Cerebellar nuclear complex (tissue), 1 donor: ENCODE data around the gene EPS8L2.
A peak's percentile ranks its signal among the peaks of the same experiment; 100 is the strongest.
"Not testable (repeated sequence)": the region's sequence is repeated elsewhere in the genome, so short reads cannot be mapped to it uniquely, and the experiment has no call there.

Experiments used
- DNase-seq, 2 experiments: peaks; one replicate each; lab custom pipeline; 2025; lab: John Stamatoyannopoulos, UW

EPS8L2 gene

DNA sequence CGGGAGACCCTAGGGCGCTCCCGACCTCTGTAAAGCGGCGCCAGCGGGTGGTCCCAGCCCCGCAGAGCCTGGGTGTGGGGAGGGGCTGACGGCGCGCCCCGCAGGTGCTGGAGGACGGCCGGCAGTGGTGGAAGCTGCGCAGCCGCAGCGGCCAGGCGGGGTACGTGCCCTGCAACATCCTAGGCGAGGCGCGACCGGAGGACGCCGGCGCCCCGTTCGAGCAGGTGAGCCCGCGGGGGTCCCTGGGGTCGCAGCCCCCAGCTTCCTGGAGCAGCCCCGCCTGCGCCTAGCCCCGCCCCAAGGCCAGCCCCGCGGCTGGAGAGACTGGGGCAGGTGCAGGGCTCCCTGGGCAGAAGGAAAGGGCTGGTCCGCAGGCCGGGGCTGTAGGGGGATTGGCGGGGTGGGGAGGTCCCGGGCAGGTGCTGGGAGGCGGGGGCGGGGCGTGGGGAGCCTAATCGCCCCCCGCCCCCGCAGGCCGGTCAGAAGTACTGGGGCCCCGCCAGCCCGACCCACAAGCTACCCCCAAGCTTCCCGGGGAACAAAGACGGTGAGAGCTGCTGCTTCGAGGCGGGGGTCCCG lies 19.7 kb downstream of the EPS8L2 start:
- no peak for DNase-seq

DNA sequence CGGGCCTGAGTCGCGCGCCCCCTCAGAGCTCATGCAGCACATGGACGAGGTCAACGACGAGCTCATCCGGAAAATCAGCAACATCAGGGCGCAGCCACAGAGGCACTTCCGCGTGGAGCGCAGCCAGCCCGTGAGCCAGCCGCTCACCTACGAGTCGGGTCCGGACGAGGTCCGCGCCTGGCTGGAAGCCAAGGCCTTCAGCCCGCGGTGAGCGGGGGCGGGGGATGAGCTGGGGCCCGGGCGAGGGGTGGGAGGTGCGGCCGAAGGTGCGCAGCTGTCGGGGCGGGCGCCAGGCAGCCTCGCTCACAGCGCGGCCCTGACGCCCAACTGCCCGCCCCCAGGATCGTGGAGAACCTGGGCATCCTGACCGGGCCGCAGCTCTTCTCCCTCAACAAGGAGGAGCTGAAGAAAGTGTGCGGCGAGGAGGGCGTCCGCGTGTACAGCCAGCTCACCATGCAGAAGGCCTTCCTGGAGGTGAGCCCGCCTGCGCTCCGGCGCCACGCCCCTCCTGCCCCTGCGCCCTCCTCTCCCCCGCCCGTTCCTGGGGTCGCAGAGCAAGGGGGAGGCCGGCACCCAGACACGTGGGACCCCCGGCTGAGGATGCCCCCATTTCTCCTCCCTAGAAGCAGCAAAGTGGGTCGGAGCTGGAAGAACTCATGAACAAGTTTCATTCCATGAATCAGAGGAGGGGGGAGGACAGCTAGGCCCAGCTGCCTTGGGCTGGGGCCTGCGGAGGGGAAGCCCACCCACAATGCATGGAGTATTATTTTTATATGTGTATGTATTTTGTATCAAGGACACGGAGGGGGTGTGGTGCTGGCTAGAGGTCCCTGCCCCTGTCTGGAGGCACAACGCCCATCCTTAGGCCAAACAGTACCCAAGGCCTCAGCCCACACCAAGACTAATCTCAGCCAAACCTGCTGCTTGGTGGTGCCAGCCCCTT lies 20.5 kb downstream of the EPS8L2 start:
- no peak for DNase-seq

DNA sequence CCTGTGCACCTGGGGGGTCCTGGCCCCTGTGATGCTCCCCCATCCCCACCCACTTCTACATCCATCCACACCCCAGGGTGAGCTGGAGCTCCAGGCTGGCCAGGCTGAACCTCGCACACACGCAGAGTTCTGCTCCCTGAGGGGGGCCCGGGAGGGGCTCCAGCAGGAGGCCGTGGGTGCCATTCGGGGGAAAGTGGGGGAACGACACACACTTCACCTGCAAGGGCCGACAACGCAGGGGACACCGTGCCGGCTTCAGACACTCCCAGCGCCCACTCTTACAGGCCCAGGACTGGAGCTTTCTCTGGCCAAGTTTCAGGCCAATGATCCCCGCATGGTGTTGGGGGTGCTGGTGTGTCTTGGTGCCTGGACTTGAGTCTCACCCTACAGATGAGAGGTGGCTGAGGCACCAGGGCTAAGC lies 21.3 kb downstream of the EPS8L2 start:
- DNase-seq = no peak

DNA sequence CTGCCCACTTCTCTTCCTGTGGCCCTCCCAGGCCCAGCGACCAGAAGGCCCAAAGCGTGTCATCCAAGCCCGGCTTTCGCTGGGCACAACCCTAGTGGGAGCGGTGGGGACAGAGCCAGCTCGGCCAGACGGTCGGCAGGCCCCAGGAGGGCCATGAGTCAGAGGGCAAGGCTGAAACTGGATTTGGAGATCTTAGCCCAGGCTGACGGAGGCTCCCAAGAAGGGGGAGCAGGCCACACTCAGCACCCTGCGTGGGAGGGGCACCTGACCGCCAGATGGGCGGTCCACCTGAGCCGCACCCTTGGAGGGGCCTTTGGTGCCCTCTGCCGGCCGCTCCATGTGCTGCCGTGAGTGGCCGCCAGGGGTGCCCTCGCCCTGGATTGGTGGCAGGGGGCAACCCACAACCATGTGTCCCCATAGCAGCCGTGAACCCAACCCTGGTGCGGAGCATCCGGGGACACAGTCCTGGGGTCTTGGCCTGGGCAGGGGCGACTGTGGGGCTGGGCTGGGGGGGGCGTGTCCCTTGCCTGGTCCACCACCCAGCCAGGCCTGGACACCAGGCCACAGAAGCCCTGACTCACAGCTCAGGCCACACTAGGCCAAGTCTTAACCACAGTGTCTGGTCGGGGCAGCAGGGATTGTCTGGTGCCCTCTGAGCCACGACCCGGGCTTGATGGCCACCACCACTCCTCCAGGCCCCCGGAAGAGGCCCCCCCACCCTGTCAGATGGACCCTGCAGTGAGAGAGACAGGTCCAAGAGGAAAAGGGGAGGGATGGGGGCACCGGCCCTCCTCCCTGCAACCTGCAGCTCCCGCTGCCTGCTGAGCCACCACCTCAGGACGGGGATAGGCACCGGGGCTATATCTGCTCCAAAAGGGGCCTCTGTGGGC lies 22.1 kb downstream of the EPS8L2 start:
- peak; percentile 30 to 52 for DNase-seq

DNA sequence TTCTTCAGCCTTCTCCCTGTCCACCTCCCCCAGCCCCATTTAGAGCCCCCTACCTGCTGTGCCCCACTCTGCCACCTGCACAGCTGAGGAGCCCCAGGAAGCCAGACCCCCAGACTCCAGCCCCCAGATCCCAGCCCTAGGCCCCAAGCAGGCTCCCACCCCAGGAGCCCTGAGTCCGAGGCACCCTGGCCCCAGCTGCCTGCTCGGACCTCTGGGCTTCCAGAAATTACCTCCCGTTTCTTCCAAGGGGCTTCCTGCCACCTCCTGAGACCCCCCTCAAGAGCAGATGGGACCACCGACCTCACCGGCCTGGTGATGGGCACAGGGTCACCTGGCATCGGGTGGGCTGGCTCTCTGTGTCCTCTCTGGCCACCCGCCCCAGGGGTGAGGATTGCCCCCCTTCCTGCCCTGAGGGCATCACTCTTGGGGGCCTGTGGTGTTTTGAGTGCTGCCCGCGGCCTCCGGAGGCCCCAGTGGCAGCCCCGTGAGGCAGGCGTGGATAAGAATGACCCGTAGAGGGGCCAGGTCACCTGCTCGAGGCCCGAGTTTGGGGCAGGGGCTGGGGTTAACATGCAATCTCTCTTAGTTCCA lies 23.0 kb downstream of the EPS8L2 start:
- DNase-seq = no peak

DNA sequence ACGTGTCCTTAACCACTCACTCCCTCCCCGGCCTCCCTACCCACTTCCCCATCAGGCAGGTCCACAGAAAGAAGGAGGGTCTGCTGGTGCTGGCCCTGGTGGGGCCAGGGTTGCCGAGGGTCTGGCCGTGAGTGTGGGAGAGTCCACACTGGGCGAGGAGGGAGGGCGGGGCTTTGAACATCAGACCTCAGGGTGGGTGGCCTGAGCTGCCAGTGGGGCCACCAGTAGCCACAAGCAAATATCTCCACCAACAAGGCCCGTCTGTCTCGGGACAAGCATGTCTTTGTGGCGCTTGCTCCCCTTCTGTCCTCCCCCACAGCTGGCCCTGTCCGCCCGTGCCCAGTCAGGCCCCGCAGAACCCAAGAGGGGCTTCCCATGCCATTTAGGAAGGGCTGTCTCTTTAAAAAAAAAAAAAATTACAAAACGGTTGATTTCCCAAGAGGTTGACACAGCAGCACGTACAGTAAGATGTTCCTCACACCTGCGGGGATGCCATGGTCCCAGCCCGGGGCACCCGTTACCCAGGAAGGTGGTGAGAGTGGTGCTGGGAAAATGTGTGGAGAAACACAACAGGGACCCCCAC lies 23.6 kb downstream of the EPS8L2 start:
- no peak for DNase-seq

DNA sequence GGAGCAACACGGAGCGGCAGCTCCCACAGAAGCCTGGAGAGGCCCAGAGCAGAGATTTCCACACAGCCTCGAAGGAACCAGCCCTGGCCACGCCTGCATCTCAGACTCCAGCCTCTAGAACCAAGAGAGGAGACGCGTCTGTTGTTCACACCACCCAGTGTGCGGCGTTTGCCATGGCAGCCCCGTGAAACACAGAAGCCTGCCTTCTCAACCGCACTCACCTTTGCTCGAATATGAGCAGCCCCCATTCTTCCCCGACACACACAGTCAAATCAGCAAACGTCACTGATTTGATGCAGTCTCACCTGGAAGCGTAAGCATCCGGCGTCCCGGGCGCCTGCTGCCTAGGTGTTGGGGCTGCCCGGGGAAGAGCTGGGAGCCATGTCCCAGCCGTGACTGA lies 27.0 kb downstream of the EPS8L2 start:
- no peak for DNase-seq

DNA sequence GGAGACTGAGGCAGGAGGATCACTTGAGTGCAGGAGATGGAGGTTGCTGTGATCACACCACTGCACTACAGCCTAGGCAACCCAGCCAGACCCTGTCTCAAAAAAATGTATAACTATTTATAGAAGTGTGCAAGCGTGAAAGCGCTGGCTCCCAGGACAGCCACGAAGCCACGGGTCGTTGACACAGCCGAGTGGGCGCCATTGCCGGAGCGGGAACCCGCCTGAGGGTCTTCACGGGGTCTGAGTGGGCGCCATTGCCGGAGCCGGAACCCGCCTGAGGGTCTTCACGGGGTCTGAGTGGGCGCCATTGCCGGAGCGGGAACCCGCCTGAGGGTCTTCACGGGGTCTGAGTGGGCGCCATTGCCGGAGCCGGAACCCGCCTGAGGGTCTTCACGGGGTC lies 28.5 kb downstream of the EPS8L2 start:
- not testable (repeated sequence) for DNase-seq

DNA sequence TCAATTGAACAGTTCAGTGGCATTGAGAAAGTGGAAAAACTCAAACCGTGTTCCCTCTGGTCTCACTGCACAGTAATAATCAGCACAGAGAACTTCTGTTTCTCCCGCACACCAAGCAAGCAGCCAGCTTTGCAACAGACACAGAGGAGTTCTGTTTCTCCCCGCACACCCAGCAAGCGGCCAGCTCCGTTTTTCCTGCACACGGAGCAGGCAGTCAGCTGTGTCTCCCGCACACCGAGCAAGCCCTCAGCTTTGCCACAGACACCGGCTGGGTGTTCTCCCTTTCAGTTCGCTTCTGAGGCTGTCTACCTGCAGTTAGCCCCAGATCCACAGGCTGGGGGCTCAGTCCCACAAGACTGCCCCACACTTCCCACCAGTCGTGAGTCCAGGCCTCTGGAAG lies 31.3 kb downstream of the EPS8L2 start:
- no peak for DNase-seq

DNA sequence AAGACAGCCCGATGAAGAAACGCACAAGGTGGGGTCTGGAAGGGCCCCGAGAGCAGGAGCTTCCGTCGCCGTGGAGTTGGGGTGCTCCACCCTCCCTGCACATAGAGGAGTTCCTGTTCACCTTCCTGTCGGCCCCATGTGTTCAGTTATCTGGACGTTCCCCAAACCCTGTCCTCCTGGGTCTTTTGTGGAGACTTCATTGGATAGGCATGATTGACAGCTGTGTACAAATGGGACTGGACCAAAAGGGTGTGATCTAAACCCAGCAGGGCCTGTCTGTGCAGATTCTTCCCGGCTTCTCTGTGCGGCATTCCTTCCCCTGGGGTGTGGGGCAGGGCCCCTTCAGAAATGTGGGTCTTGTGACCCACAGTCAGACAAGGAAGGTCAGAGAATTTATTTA lies 31.9 kb downstream of the EPS8L2 start:
- not testable (repeated sequence) for DNase-seq

DNA sequence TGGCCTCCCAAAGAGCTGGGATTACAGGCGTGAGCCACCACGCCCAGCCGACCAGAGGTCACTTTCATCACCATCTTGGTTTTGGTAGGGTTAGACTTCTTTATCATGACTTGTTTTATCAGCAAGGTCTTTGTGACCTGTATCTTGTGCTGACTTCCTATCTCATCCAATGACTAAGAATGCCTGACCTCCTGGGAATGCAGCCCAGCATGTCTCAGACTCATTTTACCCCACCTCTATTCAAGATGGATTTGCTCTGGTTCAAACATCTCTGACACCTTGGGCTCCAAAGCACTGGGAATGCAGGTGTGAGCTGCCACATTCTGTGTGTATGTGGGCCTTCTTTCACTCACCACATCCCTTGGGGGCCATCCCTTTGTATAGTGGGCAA lies 36.1 kb downstream of the EPS8L2 start:
- no peak for DNase-seq

DNA sequence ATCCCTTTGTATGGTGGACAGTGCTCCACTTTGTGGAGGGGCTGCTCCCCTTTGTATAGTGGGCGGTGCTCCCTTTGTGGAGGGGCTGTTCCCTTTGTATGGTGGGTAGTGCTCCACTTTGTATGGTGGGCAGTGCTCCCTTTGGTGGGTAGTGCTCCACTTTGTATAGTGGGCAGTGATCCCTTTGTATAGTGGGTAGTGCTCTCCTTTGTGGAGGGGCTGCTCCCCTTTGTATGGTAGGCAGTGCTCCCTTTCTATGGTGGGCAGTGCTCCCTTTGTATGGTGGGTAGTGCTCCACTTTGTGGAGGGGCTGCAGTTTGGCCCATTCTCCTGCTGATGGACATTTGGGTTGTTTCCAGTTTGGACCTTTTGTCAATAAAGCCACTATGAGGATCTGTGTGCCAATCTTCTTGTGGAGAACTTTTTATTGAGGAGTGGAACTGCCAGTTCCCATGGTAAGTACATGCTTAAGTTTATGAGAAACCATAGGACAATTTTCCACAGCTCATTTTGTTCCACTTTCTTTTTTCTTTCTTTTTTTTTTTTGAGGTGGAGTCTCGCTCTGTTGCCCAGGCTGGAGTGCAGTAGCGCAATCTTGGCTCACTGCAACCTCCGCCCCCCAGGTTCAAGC lies 36.7 kb downstream of the EPS8L2 start:
- no peak for DNase-seq

DNA sequence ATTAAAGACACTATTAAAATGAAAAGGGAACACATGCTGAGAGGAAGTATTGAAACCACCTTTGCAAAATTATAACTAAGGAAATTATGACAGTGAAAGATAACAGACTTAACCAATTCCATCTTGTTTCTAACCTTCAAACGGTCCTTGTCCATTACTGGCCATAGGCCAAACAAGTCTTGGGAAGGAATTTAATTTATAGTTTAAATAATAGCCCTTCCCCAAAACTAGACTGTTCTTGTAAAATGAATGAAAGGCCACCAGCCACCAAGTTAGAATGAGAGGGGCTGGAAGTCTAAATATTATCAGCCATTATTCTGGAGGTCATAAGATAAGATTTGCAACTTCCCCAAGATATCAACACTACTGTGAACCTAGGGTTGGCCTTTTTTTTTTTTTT lies 39.4 kb downstream of the EPS8L2 start:
- DNase-seq = no peak

DNA sequence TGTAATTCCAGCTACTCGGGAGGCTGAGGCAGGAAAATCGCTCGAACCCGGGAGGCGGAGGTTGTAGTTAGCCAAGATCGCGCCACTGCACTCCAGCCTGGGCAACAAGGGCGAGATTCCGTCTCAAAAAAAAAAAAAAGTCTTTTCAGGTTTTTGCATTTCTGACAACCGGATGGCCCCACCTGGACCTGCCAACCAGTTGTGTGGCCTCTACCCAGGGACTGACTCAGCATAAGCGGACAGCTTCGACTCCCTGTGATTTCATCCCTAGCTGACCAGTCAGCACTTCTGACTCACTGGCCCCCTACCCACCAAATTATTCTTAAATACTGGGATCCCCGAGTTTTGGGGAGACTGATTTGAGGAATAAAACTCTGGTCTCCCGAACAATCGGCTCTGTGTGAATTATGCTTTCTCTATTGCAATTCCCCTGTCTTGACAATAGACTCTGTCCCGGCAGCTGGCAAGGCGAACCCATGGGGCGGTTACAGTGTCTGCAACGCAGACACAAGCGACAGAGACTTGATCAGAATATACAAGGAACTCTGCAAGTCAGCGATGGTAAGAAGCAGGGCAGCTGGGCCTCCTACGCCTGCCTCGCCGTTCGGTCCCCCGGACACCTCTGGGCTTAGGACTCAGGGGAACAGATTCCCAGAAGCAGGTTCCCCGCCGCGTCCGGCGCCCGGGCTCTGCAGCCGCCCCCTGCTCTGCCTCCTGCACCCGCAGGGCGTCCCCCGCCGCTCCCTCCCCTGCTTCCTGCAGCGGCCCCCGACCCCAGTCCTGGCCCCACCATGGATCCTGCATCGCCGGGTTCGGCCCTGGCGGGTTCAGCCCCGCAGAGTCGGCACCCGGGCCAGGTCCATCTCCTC lies 40.5 kb downstream of the EPS8L2 start:
- DNase-seq = no peak

DNA sequence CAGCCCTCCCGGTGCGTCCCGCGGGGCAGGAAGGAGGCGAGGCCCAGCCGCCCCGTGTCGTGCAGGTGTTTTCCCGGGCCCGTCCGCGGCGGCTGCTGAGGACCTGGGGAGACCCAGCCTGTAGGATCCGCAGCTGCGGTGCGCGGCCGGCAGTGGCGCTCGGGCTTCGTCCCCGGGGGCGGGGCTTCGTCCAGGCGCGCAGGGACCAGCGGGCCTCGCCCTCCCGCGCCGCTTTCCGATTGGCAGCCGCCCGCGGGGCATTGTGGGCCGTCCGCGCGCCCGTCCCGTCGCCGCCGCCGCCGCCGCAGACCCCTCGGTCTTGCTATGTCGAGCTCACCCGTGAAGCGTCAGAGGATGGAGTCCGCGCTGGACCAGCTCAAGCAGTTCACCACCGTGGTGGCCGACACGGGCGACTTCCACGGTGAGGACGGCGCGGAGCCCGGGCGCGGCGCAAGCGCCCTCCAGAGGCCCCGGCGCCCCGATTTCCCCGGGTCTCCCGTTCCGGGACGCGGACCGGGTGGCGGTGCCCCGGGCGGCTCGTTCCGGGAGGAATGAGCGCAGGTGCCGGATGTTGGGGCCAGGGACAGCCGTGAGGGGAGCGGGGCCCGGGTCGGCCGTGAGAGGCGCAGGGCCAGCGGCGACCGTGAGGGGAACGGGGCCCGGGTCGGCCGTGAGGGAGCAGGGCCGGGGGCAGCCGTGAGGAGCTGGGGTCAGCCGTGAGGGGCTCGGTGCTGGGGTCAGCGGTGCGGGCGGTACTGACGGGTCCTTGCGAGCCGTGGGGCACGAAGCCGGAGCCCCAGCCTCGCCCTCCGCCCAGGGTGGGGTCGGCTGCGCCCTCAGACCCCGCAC lies 41.4 kb downstream of the EPS8L2 start, which contains the start of gene TALDO1:
Gene TALDO1 (plus strand): TSS at position 307 of the 849 bp plus-strand sequence. CDS start 18 bp downstream, at position 325.
- DNase-seq = peak; percentile 57 to 60

DNA sequence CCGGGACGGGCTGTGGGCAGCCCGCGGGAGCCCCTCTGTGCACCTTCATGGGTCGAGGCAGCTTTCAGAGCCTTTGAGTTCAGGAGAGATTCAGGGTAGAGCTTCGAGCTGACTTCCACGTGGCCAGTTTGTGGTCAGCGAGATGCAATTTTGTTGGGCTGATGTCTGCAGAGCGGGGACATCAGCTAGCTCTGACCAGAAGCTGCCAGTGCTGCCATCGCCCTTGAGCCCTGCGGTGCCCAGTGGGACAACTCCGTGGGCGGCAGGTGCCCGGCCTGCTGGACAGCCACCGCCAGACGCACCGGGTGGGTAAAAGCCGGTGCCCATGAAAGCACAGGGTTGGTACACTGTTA lies 42.0 kb downstream of the EPS8L2 start:
- DNase-seq = no peak

DNA sequence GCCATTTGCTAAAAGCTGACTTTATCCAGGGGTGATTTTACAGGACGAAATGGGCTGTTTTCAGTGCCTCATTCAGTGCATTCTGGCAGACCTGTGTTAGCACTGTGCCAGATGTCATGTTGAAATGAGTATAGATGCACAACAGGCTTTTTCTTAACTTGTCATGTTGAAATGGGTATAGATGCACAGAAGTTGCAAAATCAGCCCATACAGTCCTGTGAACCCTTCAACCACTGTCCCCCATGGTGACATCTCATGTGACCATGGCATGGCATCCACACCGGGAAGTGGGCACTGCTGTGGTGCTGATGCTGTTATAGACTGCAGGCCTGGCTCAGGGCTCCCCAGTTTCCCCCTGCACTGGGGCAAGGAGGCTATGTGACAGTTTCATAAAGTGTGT lies 43.7 kb downstream of the EPS8L2 start:
- DNase-seq = no peak

DNA sequence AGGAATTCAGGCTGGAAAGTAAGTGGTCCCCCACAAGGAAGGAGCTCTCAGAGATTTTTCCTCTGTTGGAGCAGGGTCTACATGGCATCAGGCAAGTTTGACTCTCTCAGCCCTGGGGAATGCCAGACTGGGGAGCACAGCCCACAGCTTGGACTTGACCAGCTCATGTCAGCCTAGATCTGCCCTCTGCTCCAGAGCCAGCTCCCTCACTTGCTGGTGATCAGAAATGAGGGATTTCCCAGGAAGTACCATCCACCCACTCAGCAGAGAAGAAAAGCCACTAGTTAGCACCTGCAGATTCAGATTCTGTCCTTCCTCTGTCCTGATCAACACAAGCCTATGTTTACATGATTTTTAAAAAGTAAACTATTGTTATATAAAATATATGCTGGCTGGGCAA lies 54.2 kb downstream of the EPS8L2 start:
- DNase-seq = no peak

DNA sequence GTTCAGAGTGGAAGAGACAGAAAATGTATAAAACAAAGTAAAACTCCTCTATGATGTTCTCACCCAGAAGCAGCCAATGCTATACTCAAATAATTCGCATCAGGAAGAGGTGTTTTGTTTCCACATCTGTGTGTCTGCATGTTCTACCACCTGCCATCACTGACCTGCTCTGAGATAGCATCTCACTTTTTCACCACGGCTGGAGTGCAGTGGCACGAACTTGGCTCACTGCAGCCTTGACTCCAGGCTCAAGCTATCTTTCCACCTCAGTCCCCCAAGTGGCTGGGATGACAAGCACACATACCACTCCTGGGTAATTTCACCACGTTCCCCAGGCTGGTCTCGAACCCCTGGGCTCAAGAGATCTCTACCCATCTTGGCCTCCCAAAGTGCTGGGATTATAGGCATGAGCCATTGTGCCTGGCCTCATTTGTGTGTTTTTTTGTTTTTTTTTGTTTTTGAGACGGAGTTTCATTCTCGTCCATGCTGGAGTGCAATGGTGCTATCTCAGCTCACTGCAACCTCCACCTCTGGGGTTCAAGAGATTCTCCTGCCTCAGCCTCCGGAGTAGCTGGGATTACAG lies 55.6 kb downstream of the EPS8L2 start:
- no peak for DNase-seq
